Caco-2 (cell line): ENCODE measurements around the gene LRMDA. TPM values are rescaled to one million over a fixed set of nuclear protein-coding genes. Genes with fewer than 3 reads are reported as not detected.

Experiments used
- BruUV-seq: library from RNA; stranded (reverse); fragments of 400-500 nt; replicated peaks from 2 replicates; lab custom pipeline; 2021; lab: Mats Ljungman, UMichigan
- CTCF ChIA-PET: fragments of 300-600 bp; sonication (Branson Sonifier 250); formaldehyde crosslinking; loops from one replicate; lab custom pipeline; 2022; ENCODE audit warnings: antibody characterized with exemption; lab: Charles Lee
- POLR2A ChIA-PET: fragments of 300-600 bp; sonication (Branson Sonifier 250); formaldehyde crosslinking; loops from one replicate; lab custom pipeline; 2022; ENCODE audit warnings: antibody characterized with exemption; lab: Charles Lee
- DNase-seq, 2 experiments: peaks; one replicate each; pipeline versions ENCODE4 v3.0.0 to v3.0.0-alpha.2; 2020 to 2022
- H3K27me3 ChIP-seq: replicated peaks from 2 replicates; pipeline ENCODE4 v1.6.0; 2011; ENCODE audit warnings: low read length; ENCODE audit not compliant: control insufficient read depth, insufficient read depth
- H3K36me3 ChIP-seq: 2 replicates; pipeline ENCODE4 v1.5.1; 2011; ENCODE audit warnings: low read length; ENCODE audit not compliant: control insufficient read depth, insufficient read depth
- H3K4me1 ChIP-seq: fragments of 250-450 bp; sonication (Bioruptor Pico); 2 replicates; pipeline ENCODE4 v1.5.1; 2020; ENCODE audit warnings: mild to moderate bottlenecking
- H3K4me3 ChIP-seq: 2 replicates; pipeline ENCODE4 v1.5.1; 2011; ENCODE audit warnings: low read depth, mild to moderate bottlenecking, control low read depth, low read length
- H3K9me3 ChIP-seq: fragments of 250-450 bp; sonication (Bioruptor Pico); 2 replicates; pipeline ENCODE4 v1.5.1; 2020; ENCODE audit warnings: mild to moderate bottlenecking, moderate library complexity
- H3K27ac Mint-ChIP-seq: one replicate; pipeline ENCODE4 v1.8.0; 2022; ENCODE audit warnings: mixed read lengths; ENCODE audit not compliant: unreplicated experiment
- H3K27me3 Mint-ChIP-seq: one replicate; pipeline ENCODE4 v1.8.0; 2022; ENCODE audit warnings: mixed read lengths; ENCODE audit not compliant: insufficient read depth, unreplicated experiment
- H3K36me3 Mint-ChIP-seq: one replicate; pipeline ENCODE4 v1.8.0; 2022; ENCODE audit warnings: mild to moderate bottlenecking, mixed read lengths; ENCODE audit not compliant: insufficient read depth, unreplicated experiment
- H3K4me1 Mint-ChIP-seq: one replicate; pipeline ENCODE4 v1.8.0; 2022; ENCODE audit warnings: low read depth, mixed read lengths; ENCODE audit not compliant: unreplicated experiment
- H3K4me3 Mint-ChIP-seq: one replicate; pipeline ENCODE4 v1.8.0; 2022; ENCODE audit warnings: mild to moderate bottlenecking, moderate library complexity, mixed read lengths; ENCODE audit not compliant: unreplicated experiment
- H3K9me3 Mint-ChIP-seq: one replicate; pipeline ENCODE4 v1.8.0; 2022; ENCODE audit warnings: mixed read lengths; ENCODE audit not compliant: unreplicated experiment
- intact Hi-C: fragments of 100-400 bp; cut with micrococcal nuclease; formaldehyde crosslinking; loops from one replicate; pipeline ENCODE4 v1.10.0; 2022; ENCODE audit not compliant: unreplicated experiment
- total RNA-seq: library from RNA; stranded (reverse); gene quantifications from 2 replicates; pipeline ENCODE4 v1.2.3, GENCODE V29; 2022
- TF ChIP-seq, protein P1 (sequence below), 2 experiments: fragments of 200-600 bp in 1 of 2; IDR thresholded peaks; 1 replicate in 1 of 2; 2 replicates in 1 of 2; pipeline versions ENCODE4 v1.5.1 to v1.8.0; 2011 to 2022; ENCODE audit warnings: antibody characterized with exemption in 1 of 2, control low read depth in 1 of 2, inconsistent platforms in 1 of 2, low read depth in 1 of 2, low read length in 1 of 2, mild to moderate bottlenecking in 1 of 2, moderate library complexity in 1 of 2; ENCODE audit not compliant: insufficient read depth in 1 of 2, severe bottlenecking in 1 of 2, unreplicated experiment in 1 of 2

Gene LRMDA
- total RNA-seq, 1 experiment from 2014 or later = 18.5 TPM

- Histone ChIP-seq H3K4me3 (no peak overlapping the region), H3K4me1 (no peaks in the 10 kb centered on the region), H3K27me3 (no peaks in the 10 kb centered on the region), H3K36me3 (no peaks in the 10 kb centered on the region; the same call in 1 of the 2 replicates), H3K9me3 (no peaks in the 10 kb centered on the region)
- intact Hi-C loops = no loop called here
- no peak for DNase-seq
- no peaks in the 10 kb centered on the region for H3K36me3 Mint-ChIP-seq
- H3K27ac Mint-ChIP-seq = no peak overlapping the region
- peaks cover 10% of the 10 kb centered on the region for H3K4me1 Mint-ChIP-seq
- TF ChIP-seq, protein P1, sequence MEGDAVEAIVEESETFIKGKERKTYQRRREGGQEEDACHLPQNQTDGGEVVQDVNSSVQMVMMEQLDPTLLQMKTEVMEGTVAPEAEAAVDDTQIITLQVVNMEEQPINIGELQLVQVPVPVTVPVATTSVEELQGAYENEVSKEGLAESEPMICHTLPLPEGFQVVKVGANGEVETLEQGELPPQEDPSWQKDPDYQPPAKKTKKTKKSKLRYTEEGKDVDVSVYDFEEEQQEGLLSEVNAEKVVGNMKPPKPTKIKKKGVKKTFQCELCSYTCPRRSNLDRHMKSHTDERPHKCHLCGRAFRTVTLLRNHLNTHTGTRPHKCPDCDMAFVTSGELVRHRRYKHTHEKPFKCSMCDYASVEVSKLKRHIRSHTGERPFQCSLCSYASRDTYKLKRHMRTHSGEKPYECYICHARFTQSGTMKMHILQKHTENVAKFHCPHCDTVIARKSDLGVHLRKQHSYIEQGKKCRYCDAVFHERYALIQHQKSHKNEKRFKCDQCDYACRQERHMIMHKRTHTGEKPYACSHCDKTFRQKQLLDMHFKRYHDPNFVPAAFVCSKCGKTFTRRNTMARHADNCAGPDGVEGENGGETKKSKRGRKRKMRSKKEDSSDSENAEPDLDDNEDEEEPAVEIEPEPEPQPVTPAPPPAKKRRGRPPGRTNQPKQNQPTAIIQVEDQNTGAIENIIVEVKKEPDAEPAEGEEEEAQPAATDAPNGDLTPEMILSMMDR (IDR thresholded peaks at IDR 0.05; ENCODE audit: insufficient read depth in 1 of 2, low read depth in 1 of 2, low read length in 1 of 2, severe bottlenecking in 1 of 2, unreplicated experiment in 1 of 2) = no peak
- ChIA-PET POLR2A (no interaction called here), CTCF (no interaction called here)
- H3K27me3 Mint-ChIP-seq = no peaks in the 10 kb centered on the region
- H3K4me3 Mint-ChIP-seq = no peak overlapping the region
- no TSS peak for BruUV-seq
- no peaks in the 10 kb centered on the region for H3K9me3 Mint-ChIP-seq
These were observed 997.3 kb downstream of the LRMDA start for GRCh38 chr10:76428551-76429367.

DNA sequence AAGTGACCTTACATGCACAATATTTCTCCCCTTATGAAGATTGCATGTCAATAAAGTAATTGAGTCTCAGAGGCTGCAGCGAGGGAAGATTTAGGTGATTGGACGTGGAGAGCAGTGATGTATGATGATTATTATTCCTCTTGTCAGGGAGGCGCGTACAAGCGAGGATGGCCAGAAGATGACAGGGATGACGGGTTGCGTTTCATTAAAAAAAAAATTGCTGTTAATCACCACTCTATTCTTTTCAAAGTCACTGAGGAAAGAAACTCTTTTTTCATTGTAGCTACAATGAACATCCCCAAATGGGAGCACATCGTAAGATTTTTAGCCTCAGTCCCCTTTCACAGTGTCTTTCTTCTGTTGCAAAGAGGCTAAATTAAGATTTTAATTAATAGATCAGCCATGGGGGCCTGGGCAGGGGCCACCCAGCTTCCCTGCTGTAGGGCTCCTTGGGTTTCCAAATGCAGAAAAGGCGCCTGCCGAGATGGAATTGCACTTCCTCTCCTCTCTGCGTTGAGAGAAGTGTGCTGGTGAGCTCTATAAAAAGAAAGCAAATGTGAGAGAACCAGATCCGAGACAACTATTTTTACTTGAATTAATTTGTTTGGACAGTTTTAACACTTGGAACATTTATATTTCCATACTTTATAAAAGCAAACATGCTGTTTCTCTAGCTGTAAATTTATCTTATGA lies 998.1 kb downstream of the LRMDA start:
- intact Hi-C loops = no loop called here
- H3K4me3 Mint-ChIP-seq = no peak overlapping the region

GRCh38 chr10:76430061-76430645 lies 998.7 kb downstream of the LRMDA start:
- TF ChIP-seq, protein P1 (IDR thresholded peaks at IDR 0.05; ENCODE audit: insufficient read depth in 1 of 2, low read depth in 1 of 2, low read length in 1 of 2, severe bottlenecking in 1 of 2, unreplicated experiment in 1 of 2) = no peak
- Histone ChIP-seq H3K4me1 (no peaks in the 10 kb centered on the region), H3K4me3 (no peak overlapping the region), H3K9me3 (no peaks in the 10 kb centered on the region), H3K27me3 (no peaks in the 10 kb centered on the region), H3K36me3 (no peaks in the 10 kb centered on the region; the same call in 1 of the 2 replicates)
- Mint-ChIP-seq H3K4me1 (peaks cover 10% of the 10 kb centered on the region), H3K27ac (no peak overlapping the region), H3K36me3 (no peaks in the 10 kb centered on the region), H3K9me3 (no peaks in the 10 kb centered on the region), H3K27me3 (no peaks in the 10 kb centered on the region), H3K4me3 (no peak overlapping the region)
- BruUV-seq = no TSS peak
- intact Hi-C loops = no loop called here
- no peak for DNase-seq
- POLR2A ChIA-PET = no interaction called here
- CTCF ChIA-PET = no interaction called here

More for the DNA sequence above, 998.1 kb downstream of the LRMDA start:
- no peaks in the 10 kb centered on the region for H3K9me3 ChIP-seq
- Mint-ChIP-seq H3K36me3 (no peaks in the 10 kb centered on the region), H3K4me1 (peaks cover 10% of the 10 kb centered on the region), H3K27ac (no peak overlapping the region), H3K27me3 (no peaks in the 10 kb centered on the region), H3K9me3 (no peaks in the 10 kb centered on the region)
- H3K4me3 ChIP-seq = no peak overlapping the region
- TF ChIP-seq, protein P1 (IDR thresholded peaks at IDR 0.05; ENCODE audit: insufficient read depth in 1 of 2, low read depth in 1 of 2, low read length in 1 of 2, severe bottlenecking in 1 of 2, unreplicated experiment in 1 of 2) = no peak
- H3K27me3 ChIP-seq = no peaks in the 10 kb centered on the region
- no peaks in the 10 kb centered on the region for H3K4me1 ChIP-seq
- DNase-seq = no peak
- BruUV-seq = no TSS peak
- H3K36me3 ChIP-seq = no peaks in the 10 kb centered on the region; the same call in 1 of the 2 replicates
- POLR2A ChIA-PET = no interaction called here
- CTCF ChIA-PET = no interaction called here
